K562 (cell line): ENCODE data around the gene OXNAD1. TPM values are rescaled to one million over a fixed set of nuclear protein-coding genes. Genes with fewer than 3 reads are reported as not detected.
A peak's percentile ranks its signal among the peaks of the same experiment; 100 is the strongest.

Experiments
- ATF3 ChIP-seq, 2 experiments: fragments of 450-650 bp in 1 of 2; sonication (generic) in 1 of 2; formaldehyde crosslinking in 1 of 2; IDR thresholded peaks in 1 of 2; conservative IDR thresholded peaks in 1 of 2; 2 replicates each; pipeline versions ENCODE4 v1.6.1 to v1.8.1; 2016 to 2023; ENCODE audit warnings: mild to moderate bottlenecking in 2 of 2, moderate library complexity in 2 of 2, inconsistent platforms in 1 of 2, missing genetic modification reagents in 1 of 2
- CBX2 ChIP-seq: fragments of 200-600 bp; sonication (generic); IDR thresholded peaks from one replicate; pipeline ENCODE4 v1.6.1; 2012; ENCODE audit warnings: mild to moderate bottlenecking, low read length, inconsistent platforms; ENCODE audit not compliant: insufficient read depth, poor library complexity, severe bottlenecking
- CREB1 ChIP-seq, 2 experiments: sonication (generic) in 1 of 2; formaldehyde crosslinking in 1 of 2; IDR thresholded peaks; 2 replicates each; pipeline versions ENCODE4 v1.6.1 to v1.8.0; 2012 to 2022; ENCODE audit warnings: inconsistent platforms in 1 of 2, mild to moderate bottlenecking in 1 of 2, missing genetic modification reagents in 1 of 2, moderate library complexity in 1 of 2
- CXXC5 ChIP-seq: fragments of 250-450 bp; sonication (Bioruptor Pico); IDR thresholded peaks from 2 replicates; pipeline ENCODE4 v1.8.0; 2022; ENCODE audit warnings: inconsistent platforms, mild to moderate bottlenecking, moderate library complexity
- FOS ChIP-seq: IDR thresholded peaks from 3 replicates; pipeline ENCODE4 v1.6.1; 2011; ENCODE audit not compliant: insufficient read length; ENCODE audit errors: extremely low read depth
- FOXP4 ChIP-seq: sonication (generic); formaldehyde crosslinking; IDR thresholded peaks from 2 replicates; pipeline ENCODE4 v1.8.0; 2022; ENCODE audit warnings: mild to moderate bottlenecking, missing genetic modification reagents, borderline replicate concordance
- GTF2E2 ChIP-seq: fragments of 200-800 bp; sonication (Bioruptor generic); IDR thresholded peaks from 2 replicates; pipeline ENCODE4 v1.6.1; 2016; ENCODE audit warnings: missing genetic modification characterization, missing compliant biosample characterization
- ILF3 ChIP-seq: fragments of 450-650 bp; IDR thresholded peaks from 2 replicates; pipeline ENCODE4 v1.6.1; 2018; ENCODE audit warnings: antibody characterized with exemption, mild to moderate bottlenecking, moderate library complexity, borderline replicate concordance
- IRF9 ChIP-seq: fragments of 450-650 bp; IDR thresholded peaks from 2 replicates; pipeline ENCODE4 v1.6.1; 2016; ENCODE audit warnings: missing biosample characterization, missing genetic modification characterization
- JUN ChIP-seq, 2 experiments: sonication (generic) in 1 of 2; formaldehyde crosslinking in 1 of 2; IDR thresholded peaks; 2 replicates each; pipeline versions ENCODE4 v1.6.1 to v1.8.0; 2012 to 2022; ENCODE audit warnings: borderline replicate concordance in 2 of 2, mild to moderate bottlenecking in 2 of 2, improper control_type of control experiment in 1 of 2, low read depth in 1 of 2, low read length in 1 of 2, missing genetic modification reagents in 1 of 2
- MBD2 ChIP-seq: sonication (generic); IDR thresholded peaks from 2 replicates; pipeline ENCODE4 v1.6.1; 2016; ENCODE audit warnings: low read depth, borderline replicate concordance
- NCOA1 ChIP-seq: fragments of 450-650 bp; IDR thresholded peaks from 2 replicates; pipeline ENCODE4 v1.6.1; 2016; ENCODE audit warnings: low read depth
- NR4A1 ChIP-seq, 2 experiments: fragments of 250-450 bp in 1 of 2; fragments of 450-650 bp in 1 of 2; sonication (Bioruptor Pico) in 1 of 2; IDR thresholded peaks; 2 replicates each; pipeline versions ENCODE4 v1.4.0 to v1.6.1; 2016 to 2020; ENCODE audit warnings: mild to moderate bottlenecking in 2 of 2, missing compliant biosample characterization in 1 of 2, missing genetic modification characterization in 1 of 2, moderate library complexity in 1 of 2
- PKNOX1 ChIP-seq: fragments of 450-650 bp; IDR thresholded peaks from 2 replicates; pipeline ENCODE4 v1.6.1; 2016
- SAFB2 ChIP-seq: fragments of 200-400 bp; formaldehyde crosslinking; IDR thresholded peaks from 2 replicates; pipeline ENCODE4 v1.6.1; 2018; ENCODE audit warnings: borderline replicate concordance, low read length, low read depth, moderate library complexity; ENCODE audit not compliant: severe bottlenecking
- ZNF175 ChIP-seq: fragments of 200-800 bp; sonication (Bioruptor generic); IDR thresholded peaks from 2 replicates; pipeline ENCODE4 v1.6.1; 2016; ENCODE audit warnings: low read depth, mild to moderate bottlenecking, missing genetic modification characterization, missing compliant biosample characterization
- ZNF3 ChIP-seq: fragments of 250-450 bp; sonication (Bioruptor Pico); IDR thresholded peaks from 2 replicates; pipeline ENCODE4 v1.5.0; 2021; ENCODE audit warnings: mild to moderate bottlenecking, moderate library complexity
- ZNF444 ChIP-seq: fragments of 250-450 bp; sonication (Bioruptor Pico); IDR thresholded peaks from 2 replicates; pipeline ENCODE4 v1.4.0; 2020; ENCODE audit warnings: mild to moderate bottlenecking, moderate library complexity
- ZNF695 ChIP-seq: fragments of 450-650 bp; formaldehyde crosslinking; IDR thresholded peaks from 2 replicates; pipeline ENCODE4 v1.4.0; 2020; ENCODE audit warnings: mild to moderate bottlenecking, moderate library complexity
- polyA plus RNA-seq, 8 experiments: library from polyadenylated mRNA; depleted of rRNA in 4 of 8; stranded (reverse) in 5 of 8; unstranded in 3 of 8; fragments of >200 nt; fragmentation: Nextera tagmentation in 2 of 8; fragmentation: Illumina TruSeq in 1 of 8; extraction: Ambion mirVana in 2 of 8; extraction: Trizol in 1 of 8; gene quantifications; 2 replicates each; pipeline versions ENCODE4 v1.2.1 to v1.2.3, GENCODE V29; 2011 to 2014; ENCODE audit warnings: inconsistent platforms in 1 of 8, missing spikeins in 1 of 8
- total RNA-seq, 7 experiments: library from RNA; depleted of rRNA in 6 of 7; stranded (reverse); fragments of >200 nt in 6 of 7; fragmentation: Illumina TruSeq in 2 of 7; extraction: Trizol in 2 of 7; gene quantifications; 2 replicates each; pipeline versions ENCODE4 v1.2.1 to v1.2.3, GENCODE V29; 2011 to 2021; ENCODE audit warnings: low replicate concordance in 1 of 7

Gene OXNAD1
- total and polyA plus RNA-seq, 9 of the 15 experiments (the other 6 are each of a cell fraction or from before 2014, with no cell fraction given): 12.8 to 44.4 (median 41.1) TPM

GRCh38 chr3:16304061-16305010 is 39.3 kb downstream of the OXNAD1 start (continued):
- peak; percentile 72 for TF ChIP-seq JUN (IDR thresholded peaks at IDR 0.05; ENCODE audit: borderline replicate concordance, low read depth, low read length)
- TF ChIP-seq JUN (CRISPR knock-in tag; IDR thresholded peaks at IDR 0.05; ENCODE audit: borderline replicate concordance): no peak
- no peak for TF ChIP-seq FOXP4
- TF ChIP-seq CBX2: no peak
- no peak for TF ChIP-seq ZNF444 (CRISPR knock-in tag)
- peak; percentile 76 for TF ChIP-seq ZNF175 (CRISPR knock-in tag)
- TF ChIP-seq CREB1 (IDR thresholded peaks at IDR 0.05): no peak
- no peak for TF ChIP-seq CREB1 (CRISPR knock-in tag; IDR thresholded peaks at IDR 0.05)
- TF ChIP-seq SAFB2: no peak
- TF ChIP-seq FOS: peak; percentile 35
- no peak for TF ChIP-seq ZNF695 (CRISPR knock-in tag)
- TF ChIP-seq GTF2E2: peak; percentile 18; the same call in 1 of the 2 replicates
- no peak for TF ChIP-seq NR4A1 (CRISPR knock-in tag; IDR thresholded peaks at IDR 0.05)
- peak; percentile 55; the same call in 1 of the 2 replicates for TF ChIP-seq NR4A1 (tag; IDR thresholded peaks at IDR 0.05)
- peak; percentile 47; the same call in 1 of the 2 replicates for TF ChIP-seq CXXC5
- peak; percentile 76; the same call in 1 of the 2 replicates for TF ChIP-seq ATF3 (IDR thresholded peaks at IDR 0.05)
- TF ChIP-seq ATF3 (CRISPR knock-in tag; conservative IDR thresholded peaks at IDR 0.05): 0 out of 2 replicates have a peak, but pooled peaks have one; percentile 21
- TF ChIP-seq NCOA1: peak; percentile 81; the same call in 1 of the 2 replicates
- TF ChIP-seq ZNF3 (CRISPR knock-in tag): no peak
- peak; percentile 50; the same call in 1 of the 2 replicates for TF ChIP-seq MBD2
- TF ChIP-seq ILF3: 0 out of 2 replicates have a peak, but pooled peaks have one; percentile 53
- peak; percentile 84 for TF ChIP-seq PKNOX1
- no peak for TF ChIP-seq IRF9 (tag)
